GM21526 (cell line): ENCODE data around the gene CCDC198.

Source experiments
- ATAC-seq: cut with Tn5 transposase; IDR thresholded peaks from one replicate; pipeline ENCODE4 v1.9.1; 2021; ENCODE audit warnings: moderate library complexity; ENCODE audit not compliant: unreplicated experiment, low FRiP score

Gene CCDC198

GRCh38 chr14:57470909-57471308, 22.7 kb downstream of the CCDC198 start:
- no peak for ATAC-seq

- ATAC-seq, result no peak
Observed at GRCh38 chr14:57464008-57464730, 29.5 kb downstream of the CCDC198 start.

GRCh38 chr14:57462551-57462950, 31.1 kb downstream of the CCDC198 start:
- no peak for ATAC-seq

DNA sequence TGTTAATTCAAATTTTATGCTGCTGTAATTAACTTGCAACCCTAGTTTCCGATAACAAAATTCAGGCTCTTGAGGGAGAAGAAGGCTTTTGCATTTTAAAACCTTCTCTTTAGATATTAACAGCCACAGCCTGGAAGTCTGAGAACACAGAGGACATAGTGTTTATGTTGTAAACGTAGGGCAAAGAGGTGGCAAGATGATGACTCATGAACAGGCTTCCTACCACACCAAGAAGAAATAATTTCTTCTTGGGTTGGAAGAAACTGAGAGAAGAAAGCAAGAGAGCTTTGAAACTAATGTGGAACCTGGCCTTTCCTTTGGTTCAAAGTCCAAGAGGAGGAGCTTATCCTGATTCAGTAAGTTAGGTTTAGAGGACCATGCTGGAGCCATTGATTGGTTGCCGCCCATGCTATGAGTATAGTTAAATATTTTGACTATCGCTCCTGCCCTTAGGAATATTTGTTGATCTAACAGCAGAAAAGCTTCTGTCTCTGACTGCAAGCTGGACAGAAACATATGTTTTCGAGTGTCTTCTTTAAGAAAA, 31.8 kb downstream of the CCDC198 start:
- no peak for ATAC-seq

- ATAC-seq, result no peak
Observed at GRCh38 chr14:57435923-57436322, 57.7 kb downstream of the CCDC198 start.

DNA sequence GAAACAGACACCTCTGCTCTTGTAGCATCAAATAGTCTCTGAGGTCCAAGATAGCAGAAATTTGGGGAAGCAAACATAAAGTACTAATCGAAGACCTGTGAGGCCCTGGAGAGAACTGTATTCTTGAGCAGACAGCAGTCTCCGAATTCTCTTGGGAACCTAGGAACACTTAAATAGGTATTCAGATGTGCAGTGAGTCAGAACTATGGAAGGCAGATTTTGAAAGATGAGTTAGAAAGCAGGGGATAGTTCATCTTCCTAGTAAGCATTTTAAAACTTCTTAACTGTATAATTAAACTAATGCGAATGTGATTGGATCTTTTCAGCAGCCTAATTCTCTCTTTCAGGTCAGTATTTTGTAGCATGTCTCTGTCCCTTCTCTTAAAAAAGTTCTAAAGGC, 72.7 kb downstream of the CCDC198 start:
- ATAC-seq, result no peak

DNA sequence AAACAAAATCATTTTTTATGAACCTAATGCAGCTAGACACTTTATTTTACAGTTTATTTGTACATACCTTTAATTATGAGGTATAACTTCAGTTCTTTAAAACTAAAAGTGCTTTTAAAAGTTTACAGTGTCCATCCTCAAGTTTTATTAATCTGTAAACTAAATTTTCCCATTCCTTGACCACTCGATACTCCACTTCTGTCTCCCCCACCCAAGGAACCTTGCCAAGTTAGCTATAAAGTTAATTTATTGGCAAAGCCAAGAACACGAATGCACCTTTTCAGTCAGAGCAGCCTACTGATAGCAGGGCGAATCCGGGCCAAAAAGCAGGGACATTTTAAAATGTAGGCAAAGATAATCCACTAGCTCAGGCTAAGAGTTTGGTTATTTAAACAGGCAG, 73.6 kb downstream of the CCDC198 start:
- no peak for ATAC-seq
